Natural killer cell (primary cell): ENCODE results near the gene ATXN10. TPM values are rescaled to one million over a fixed set of nuclear protein-coding genes. Genes with fewer than 3 reads are reported as not detected.

Source experiments
- ATAC-seq, 3 donors: fragments of 150-1000 bp in 2 of 3; fragments of 200-7000 bp in 1 of 3; cut with Tn5 transposase; 1 replicate in 1 of 3; 2 replicates in 2 of 3; pipeline ENCODE4 v1.10.0; 2021; ENCODE audit warnings: mild to moderate bottlenecking in 2 of 3, moderate library complexity in 2 of 3
- DNase-seq, 2 donors: peaks; one replicate each; pipeline versions ENCODE4 v3.0.0 to v3.0.0-alpha.2; 2013 to 2021; ENCODE audit warnings: mixed read lengths in 1 of 2
- H3K27ac ChIP-seq: one replicate; pipeline ENCODE4 v1.5.1; 2013; ENCODE audit warnings: mild to moderate bottlenecking, low read length
- H3K27me3 ChIP-seq: one replicate; pipeline ENCODE4 v1.6.1; 2013; ENCODE audit warnings: low read length; ENCODE audit not compliant: control insufficient read depth, insufficient read depth
- H3K36me3 ChIP-seq: one replicate; pipeline ENCODE4 v1.6.1; 2013; ENCODE audit warnings: low read length; ENCODE audit not compliant: control insufficient read depth, insufficient read depth
- H3K4me1 ChIP-seq: one replicate; pipeline ENCODE4 v1.6.1; 2013; ENCODE audit warnings: low read length; ENCODE audit not compliant: control insufficient read depth, insufficient read depth
- H3K4me3 ChIP-seq: one replicate; pipeline ENCODE4 v1.5.1; 2013; ENCODE audit warnings: low read length
- H3K9me3 ChIP-seq: one replicate; pipeline ENCODE4 v1.6.1; 2013; ENCODE audit warnings: low read length; ENCODE audit not compliant: control insufficient read depth, insufficient read depth
- H3K27ac Mint-ChIP-seq, 2 donors: one replicate each; pipeline ENCODE4 v1.8.0; 2022; ENCODE audit warnings: mild to moderate bottlenecking in 2 of 2, mixed read lengths in 2 of 2, moderate library complexity in 1 of 2
- H3K27me3 Mint-ChIP-seq, 2 donors: one replicate each; pipeline ENCODE4 v1.8.0; 2022; ENCODE audit warnings: low read depth in 2 of 2, mixed read lengths in 2 of 2
- H3K36me3 Mint-ChIP-seq: one replicate; pipeline ENCODE4 v1.8.0; 2022; ENCODE audit warnings: mixed read lengths
- H3K4me1 Mint-ChIP-seq, 2 donors: one replicate each; pipeline ENCODE4 v1.8.0; 2022; ENCODE audit warnings: mixed read lengths in 2 of 2
- H3K4me3 Mint-ChIP-seq: one replicate; pipeline ENCODE4 v1.8.0; 2022; ENCODE audit warnings: mild to moderate bottlenecking, moderate library complexity, mixed read lengths
- H3K9me3 Mint-ChIP-seq, 2 donors: one replicate each; pipeline ENCODE4 v1.8.0; 2022; ENCODE audit warnings: mixed read lengths in 2 of 2
- CTCF ChIP-seq: fragments of 200-600 bp; IDR thresholded peaks from one replicate; pipeline ENCODE4 v1.8.0; 2022; ENCODE audit warnings: antibody characterized with exemption
- WGBS: methylation state at CpG from one replicate; pipeline ENCODE4 v1.1.7; 2013; ENCODE audit warnings: missing lambda C conversion rate; ENCODE audit not compliant: insufficient coverage; 5-methylcytosine and 5-hydroxymethylcytosine counted together
- intact Hi-C: fragments of 100-400 bp; cut with micrococcal nuclease; formaldehyde crosslinking; loops from one replicate; pipeline ENCODE4 v1.14.2; 2022
- total RNA-seq, 4 donors: library from RNA; stranded (reverse); fragments of 120-200 nt in 1 of 4; gene quantifications; one replicate each; pipeline versions ENCODE4 v1.2.3 to v1.2.4, GENCODE V29; 2013 to 2022

The ATXN10 gene
- total RNA-seq, 3 donors from 2014 or later (not counting 1 experiment from before 2014, with no cell fraction given): 79.3 to 90.5 (median 88.8) TPM

- WGBS: 96% methylated on average over 7 of the region's 8 CpGs
- no peak overlapping the region for H3K27ac Mint-ChIP-seq
- no peaks in the 10 kb centered on the region for H3K4me1 ChIP-seq
Observed at GRCh38 chr22:45817745-45818423, 146.2 kb downstream of the ATXN10 start.

GRCh38 chr22:45818424-45819085 lies 146.9 kb downstream of the ATXN10 start:
- Mint-ChIP-seq H3K4me1 (no peaks in the 10 kb centered on the region), H3K36me3 (peaks cover 9% of the 10 kb centered on the region), H3K27ac (no peak overlapping the region), H3K9me3 (no peaks in the 10 kb centered on the region), H3K27me3 (no peaks in the 10 kb centered on the region), H3K4me3 (no peak overlapping the region)
- Histone ChIP-seq H3K27me3 (no peaks in the 10 kb centered on the region), H3K36me3 (peaks cover 12% of the 10 kb centered on the region), H3K9me3 (no peaks in the 10 kb centered on the region), H3K4me1 (no peaks in the 10 kb centered on the region), H3K4me3 (no peak overlapping the region), H3K27ac (no peak overlapping the region)
- ATAC-seq (no peak), DNase-seq (no peak)
- intact Hi-C loops: no loop called here
- TF ChIP-seq CTCF: no peak
- WGBS: 97% methylated on average over 13 of the region's 14 CpGs

More at GRCh38 chr22:45817745-45818423, 146.2 kb downstream of the ATXN10 start:
- no peak for DNase-seq
- H3K9me3 Mint-ChIP-seq: no peaks in the 10 kb centered on the region
- TF ChIP-seq CTCF: no peak
- Histone ChIP-seq H3K36me3 (peaks cover 12% of the 10 kb centered on the region), H3K27ac (no peak overlapping the region), H3K9me3 (no peaks in the 10 kb centered on the region), H3K27me3 (no peaks in the 10 kb centered on the region), H3K4me3 (no peak overlapping the region)
- intact Hi-C loops: no loop called here
- H3K4me3 Mint-ChIP-seq: no peak overlapping the region
- ATAC-seq: no peak
- H3K4me1 Mint-ChIP-seq: no peaks in the 10 kb centered on the region
- no peaks in the 10 kb centered on the region for H3K27me3 Mint-ChIP-seq
- peaks cover 12% of the 10 kb centered on the region for H3K36me3 Mint-ChIP-seq

GRCh38 chr22:45819305-45819704 lies 147.7 kb downstream of the ATXN10 start:
- Mint-ChIP-seq H3K4me3 (no peak overlapping the region), H3K36me3 (peaks cover 1% of the 10 kb centered on the region)
- H3K36me3 ChIP-seq: peaks cover 9% of the 10 kb centered on the region

More at GRCh38 chr22:45819305-45819704, 147.7 kb downstream of the ATXN10 start:
- Mint-ChIP-seq H3K9me3 (no peaks in the 10 kb centered on the region), H3K27me3 (no peaks in the 10 kb centered on the region), H3K4me1 (no peaks in the 10 kb centered on the region), H3K27ac (no peak overlapping the region)
- no peak for TF ChIP-seq CTCF
- Histone ChIP-seq H3K9me3 (no peaks in the 10 kb centered on the region), H3K4me3 (no peak overlapping the region), H3K27me3 (no peaks in the 10 kb centered on the region), H3K27ac (no peak overlapping the region), H3K4me1 (no peaks in the 10 kb centered on the region)
- WGBS: 97% methylated on average over 5 of the region's 5 CpGs
- intact Hi-C loops: no loop called here
- DNase-seq (no peak), ATAC-seq (no peak)
